CD14-positive monocyte (primary cell): ENCODE measurements around the gene TLK1. TPM values are rescaled to one million over a fixed set of nuclear protein-coding genes. Genes with fewer than 3 reads are reported as not detected.
"Not testable (repeated sequence)": the region's sequence is repeated elsewhere in the genome, so short reads cannot be mapped to it uniquely, and the experiment has no call there.

Experiments used
- DNase-seq, 3 donors: peaks; one replicate each; pipeline ENCODE4 v3.0.0-alpha.2; 2011 to 2022
- H2AFZ ChIP-seq: 2 replicates; pipeline ENCODE4 v1.6.0; 2012; ENCODE audit warnings: mild to moderate bottlenecking, low read depth, low read length, inconsistent platforms; ENCODE audit not compliant: insufficient read depth, poor library complexity, severe bottlenecking
- H3K27ac ChIP-seq, 2 donors: 1 replicate in 1 of 2; 2 replicates in 1 of 2; pipeline ENCODE4 v1.5.1; 2012 to 2013; ENCODE audit warnings: low read length in 2 of 2, control low read depth in 1 of 2, inconsistent platforms in 1 of 2, low read depth in 1 of 2, mild to moderate bottlenecking in 1 of 2
- H3K27me3 ChIP-seq, 2 donors: one replicate each; pipeline versions ENCODE4 v1.6.0 to v1.6.1; 2011 to 2013; ENCODE audit warnings: low read length in 2 of 2; ENCODE audit not compliant: control insufficient read depth in 2 of 2, insufficient read depth in 2 of 2
- H3K36me3 ChIP-seq, 2 donors: replicated peaks in 1 of 2; 1 replicate in 1 of 2; 2 replicates in 1 of 2; pipeline versions ENCODE4 v1.5.1 to v1.6.1; 2012 to 2013; ENCODE audit warnings: low read length in 2 of 2, control low read depth in 1 of 2, inconsistent platforms in 1 of 2, mild to moderate bottlenecking in 1 of 2; ENCODE audit not compliant: insufficient read depth in 2 of 2, control insufficient read depth in 1 of 2
- H3K4me1 ChIP-seq, 2 donors: 1 replicate in 1 of 2; 2 replicates in 1 of 2; pipeline versions ENCODE4 v1.5.1 to v1.6.1; 2012 to 2013; ENCODE audit warnings: low read length in 2 of 2, control low read depth in 1 of 2, inconsistent platforms in 1 of 2, mild to moderate bottlenecking in 1 of 2, moderate library complexity in 1 of 2; ENCODE audit not compliant: insufficient read depth in 2 of 2, control insufficient read depth in 1 of 2
- H3K4me2 ChIP-seq: replicated peaks from 2 replicates; pipeline ENCODE3; 2012; ENCODE audit warnings: low read length, moderate library complexity, mild to moderate bottlenecking; ENCODE audit not compliant: poor library complexity, severe bottlenecking; ENCODE audit errors: extremely low read depth
- H3K4me3 ChIP-seq, 3 experiments: fragments of 200-600 bp in 1 of 3; sonication (generic) in 1 of 3; replicated peaks in 1 of 3; 1 replicate in 2 of 3; 2 replicates in 1 of 3; pipeline ENCODE4 v1.5.1; 2011 to 2013; ENCODE audit warnings: low read length in 3 of 3, mild to moderate bottlenecking in 3 of 3, control low read depth in 2 of 3, low read depth in 2 of 3, inconsistent platforms in 1 of 3, moderate library complexity in 1 of 3
- H3K79me2 ChIP-seq: 2 replicates; pipeline ENCODE4 v1.6.0; 2012; ENCODE audit warnings: mild to moderate bottlenecking, control low read depth, inconsistent platforms, low read length, moderate library complexity; ENCODE audit not compliant: insufficient read depth
- H3K9ac ChIP-seq: 2 replicates; pipeline ENCODE4 v1.6.0; 2017; ENCODE audit warnings: low read length, mild to moderate bottlenecking; ENCODE audit not compliant: insufficient read depth, poor library complexity, severe bottlenecking
- H3K9me3 ChIP-seq, 2 donors: replicated peaks in 1 of 2; 1 replicate in 1 of 2; 2 replicates in 1 of 2; pipeline versions ENCODE4 v1.5.1 to v1.6.1; 2012 to 2013; ENCODE audit warnings: low read length in 2 of 2, control low read depth in 1 of 2; ENCODE audit not compliant: control insufficient read depth in 1 of 2, insufficient read depth in 1 of 2
- H4K20me1 ChIP-seq: 2 replicates; pipeline ENCODE4 v1.6.0; 2012; ENCODE audit warnings: mild to moderate bottlenecking, low read length, control low read depth, moderate library complexity; ENCODE audit not compliant: insufficient read depth
- H3K27ac Mint-ChIP-seq, 7 donors: one replicate each; pipeline ENCODE4 v1.8.0; 2020; ENCODE audit warnings: mild to moderate bottlenecking in 7 of 7, mixed read lengths in 7 of 7, moderate library complexity in 6 of 7, inconsistent platforms in 2 of 7
- H3K27me3 Mint-ChIP-seq, 3 donors: one replicate each; pipeline ENCODE4 v1.8.0; 2021 to 2022; ENCODE audit warnings: low read depth in 3 of 3, mild to moderate bottlenecking in 3 of 3, mixed read lengths in 3 of 3, moderate library complexity in 3 of 3, inconsistent platforms in 1 of 3
- H3K36me3 Mint-ChIP-seq, 2 donors: one replicate each; pipeline ENCODE4 v1.8.0; 2020; ENCODE audit warnings: mixed read lengths in 2 of 2, inconsistent platforms in 1 of 2, mild to moderate bottlenecking in 1 of 2
- H3K4me1 Mint-ChIP-seq: one replicate; pipeline ENCODE4 v1.8.0; 2020; ENCODE audit warnings: mild to moderate bottlenecking, mixed read lengths
- H3K4me3 Mint-ChIP-seq, 2 donors: one replicate each; pipeline ENCODE4 v1.8.0; 2020; ENCODE audit warnings: mild to moderate bottlenecking in 2 of 2, mixed read lengths in 2 of 2, moderate library complexity in 1 of 2
- H3K9me3 Mint-ChIP-seq, 7 donors: one replicate each; pipeline ENCODE4 v1.8.0; 2020 to 2022; ENCODE audit warnings: mixed read lengths in 7 of 7, mild to moderate bottlenecking in 6 of 7, moderate library complexity in 6 of 7, inconsistent platforms in 2 of 7
- WGBS: methylation state at CpG from one replicate; pipeline ENCODE4 v1.1.5; 2013; ENCODE audit warnings: missing lambda C conversion rate; ENCODE audit not compliant: insufficient coverage; 5-methylcytosine and 5-hydroxymethylcytosine counted together
- intact Hi-C, 2 donors: fragments of 100-400 bp; cut with micrococcal nuclease; formaldehyde crosslinking; loops; one replicate each; pipeline versions ENCODE4 v1.15.0 to v1.15.1; 2023
- polyA plus RNA-seq, 3 donors: library from polyadenylated mRNA; depleted of rRNA in 1 of 3; unstranded in 2 of 3; stranded (reverse) in 1 of 3; fragments of 300-500 nt in 2 of 3; fragments of >200 nt in 1 of 3; fragmentation: Illumina TruSeq in 2 of 3; gene quantifications; 1 replicate in 2 of 3; 2 replicates in 1 of 3; pipeline ENCODE4 v1.2.3, GENCODE V29; 2012 to 2021
- TF ChIP-seq, protein P1 (sequence below): fragments of 200-600 bp; IDR thresholded peaks from one replicate; pipeline ENCODE4 v1.8.0; 2022; ENCODE audit warnings: antibody characterized with exemption, mild to moderate bottlenecking

The TLK1 gene
- polyA plus RNA-seq, 3 donors: 6.3 to 20.0 (median 8.6) TPM

DNA sequence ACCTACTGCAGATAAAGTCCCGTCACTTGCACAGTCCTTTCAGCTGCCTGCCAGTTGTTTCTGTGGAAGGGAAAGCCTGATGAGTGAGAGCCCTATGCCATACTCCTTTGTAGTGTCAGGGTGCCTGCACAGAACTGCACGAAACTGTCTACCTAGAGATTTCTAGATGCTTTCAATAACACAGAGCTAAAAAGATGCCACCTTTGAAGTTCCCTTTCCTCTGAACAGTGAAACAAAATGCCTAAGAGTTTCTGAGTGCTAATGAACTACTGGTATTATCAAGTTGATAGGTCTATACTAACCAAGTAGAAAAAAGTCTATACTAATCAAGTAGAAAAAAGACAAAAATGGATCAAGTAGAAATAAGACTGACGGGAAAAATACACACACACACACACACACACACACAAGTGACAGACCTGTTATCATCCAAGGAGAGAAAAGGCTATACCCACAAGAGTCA lies 79.0 kb downstream of the TLK1 start:
- WGBS: 100% methylated on average over 3 of the region's 3 CpGs
- H3K4me3 Mint-ChIP-seq: no peak overlapping the region

DNA sequence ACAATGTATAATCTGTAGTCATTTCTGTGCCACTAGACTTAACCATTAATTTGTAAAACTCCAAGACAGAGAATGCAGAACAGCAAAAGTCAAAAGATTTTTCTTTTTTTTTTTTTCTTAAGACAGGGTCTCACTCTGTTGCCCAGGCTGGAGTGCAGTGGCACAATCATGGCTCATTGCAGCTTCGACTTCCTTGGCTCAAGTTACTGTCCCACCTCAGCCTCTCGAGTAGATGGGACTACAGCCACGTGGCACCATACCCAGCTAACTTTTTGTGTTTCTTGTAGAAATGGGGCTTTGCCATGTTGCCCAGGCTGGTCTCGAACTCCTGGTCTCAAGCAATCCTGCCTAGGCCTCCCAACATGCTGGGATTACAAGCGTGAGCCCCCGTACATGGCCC lies 80.1 kb downstream of the TLK1 start:
- H2AFZ ChIP-seq: no peak overlapping the region
- Mint-ChIP-seq H3K27ac (peak overlapping the region in 1 of 7 donors; percentile 10), H3K27me3 (no peaks in the 10 kb centered on the region), H3K9me3 (no peaks in the 10 kb centered on the region), H3K4me1 (no peaks in the 10 kb centered on the region), H3K36me3 (peaks cover 39 to 61% of the 10 kb centered on the region in 2 donors), H3K4me3 (no peak overlapping the region)
- TF ChIP-seq, protein P1, sequence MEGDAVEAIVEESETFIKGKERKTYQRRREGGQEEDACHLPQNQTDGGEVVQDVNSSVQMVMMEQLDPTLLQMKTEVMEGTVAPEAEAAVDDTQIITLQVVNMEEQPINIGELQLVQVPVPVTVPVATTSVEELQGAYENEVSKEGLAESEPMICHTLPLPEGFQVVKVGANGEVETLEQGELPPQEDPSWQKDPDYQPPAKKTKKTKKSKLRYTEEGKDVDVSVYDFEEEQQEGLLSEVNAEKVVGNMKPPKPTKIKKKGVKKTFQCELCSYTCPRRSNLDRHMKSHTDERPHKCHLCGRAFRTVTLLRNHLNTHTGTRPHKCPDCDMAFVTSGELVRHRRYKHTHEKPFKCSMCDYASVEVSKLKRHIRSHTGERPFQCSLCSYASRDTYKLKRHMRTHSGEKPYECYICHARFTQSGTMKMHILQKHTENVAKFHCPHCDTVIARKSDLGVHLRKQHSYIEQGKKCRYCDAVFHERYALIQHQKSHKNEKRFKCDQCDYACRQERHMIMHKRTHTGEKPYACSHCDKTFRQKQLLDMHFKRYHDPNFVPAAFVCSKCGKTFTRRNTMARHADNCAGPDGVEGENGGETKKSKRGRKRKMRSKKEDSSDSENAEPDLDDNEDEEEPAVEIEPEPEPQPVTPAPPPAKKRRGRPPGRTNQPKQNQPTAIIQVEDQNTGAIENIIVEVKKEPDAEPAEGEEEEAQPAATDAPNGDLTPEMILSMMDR: no peak
- H3K36me3 ChIP-seq: peaks cover 28 to 62% of the 10 kb centered on the region in 2 donors
- H3K79me2 ChIP-seq: peaks cover 27% of the 10 kb centered on the region
- no peak overlapping the region for H3K27ac ChIP-seq
- H4K20me1 ChIP-seq: peaks cover 32% of the 10 kb centered on the region
- no peak overlapping the region for H3K9ac ChIP-seq
- H3K4me1 ChIP-seq: no peaks in the 10 kb centered on the region
- H3K4me2 ChIP-seq: no peak overlapping the region
- no peak for DNase-seq
- no peaks in the 10 kb centered on the region for H3K27me3 ChIP-seq
- H3K9me3 ChIP-seq: no peaks in the 10 kb centered on the region
- 100% methylated on average over 5 of the region's 6 CpGs for WGBS
- H3K4me3 ChIP-seq: no peak overlapping the region
- intact Hi-C loops: no loop called here

More for the DNA sequence above, 79.0 kb downstream of the TLK1 start:
- H3K27ac Mint-ChIP-seq: peak overlapping the region in 2 of 7 donors; percentile 57 to 73
- Histone ChIP-seq H2AFZ (no peak overlapping the region), H3K4me1 (no peaks in the 10 kb centered on the region), H3K4me3 (no peak overlapping the region), H3K27me3 (no peaks in the 10 kb centered on the region), H4K20me1 (peaks cover 43% of the 10 kb centered on the region), H3K36me3 (peaks cover 25 to 52% of the 10 kb centered on the region in 2 donors), H3K9ac (no peak overlapping the region), H3K27ac (no peak overlapping the region), H3K4me2 (no peak overlapping the region), H3K9me3 (no peaks in the 10 kb centered on the region), H3K79me2 (peaks cover 37% of the 10 kb centered on the region)
- no peaks in the 10 kb centered on the region for H3K27me3 Mint-ChIP-seq
- peaks cover 3% of the 10 kb centered on the region for H3K4me1 Mint-ChIP-seq
- TF ChIP-seq, protein P1: no peak
- no peak for DNase-seq
- intact Hi-C loops: no loop called here
- no peaks in the 10 kb centered on the region for H3K9me3 Mint-ChIP-seq
- peaks cover 32 to 51% of the 10 kb centered on the region in 2 donors for H3K36me3 Mint-ChIP-seq

DNA sequence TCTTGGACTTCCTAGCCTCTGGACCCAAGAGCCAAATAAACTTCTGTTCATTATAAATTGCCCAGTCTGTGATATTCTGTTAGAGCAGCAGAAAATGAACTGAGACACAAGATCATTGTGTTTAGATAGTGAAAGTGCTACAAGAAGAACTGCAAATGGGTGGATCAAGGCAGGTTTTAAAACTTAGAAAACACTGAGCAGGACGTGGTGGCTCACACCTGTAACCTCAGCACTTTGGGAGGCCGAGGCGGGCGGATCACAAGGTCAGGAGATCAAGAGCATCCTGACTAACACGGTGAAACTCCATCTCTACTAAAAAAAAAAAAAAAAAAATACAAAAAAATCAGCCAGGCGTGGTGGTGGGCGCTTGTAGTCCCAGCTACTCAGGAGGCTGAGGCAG lies 84.3 kb downstream of the TLK1 start:
- H3K4me3 Mint-ChIP-seq, H3K4me1 ChIP-seq, H3K4me3 ChIP-seq, H3K27me3 Mint-ChIP-seq, H3K9me3 Mint-ChIP-seq, DNase-seq, H3K9ac ChIP-seq, H3K27ac ChIP-seq, H3K4me1 Mint-ChIP-seq, H3K4me2 ChIP-seq, intact Hi-C loops, H2AFZ ChIP-seq, H3K27me3 ChIP-seq, H3K9me3 ChIP-seq, H3K79me2 ChIP-seq: not testable (repeated sequence)
- peaks cover 53 to 77% of the 10 kb centered on the region in 2 donors for H3K36me3 Mint-ChIP-seq
- no CpG with 5 or more reads among the region's 7 CpGs for WGBS
- H4K20me1 ChIP-seq: peaks cover 10% of the 10 kb centered on the region
- H3K36me3 ChIP-seq: peaks cover 24 to 79% of the 10 kb centered on the region in 2 donors
- peak overlapping the region in 1 of 7 donors; percentile 76 for H3K27ac Mint-ChIP-seq
